HG02763 (cell line): ENCODE data around the gene KBTBD8.
A peak's percentile ranks its signal among the peaks of the same experiment; 100 is the strongest.

Experiments used
- ATAC-seq: cut with Tn5 transposase; IDR thresholded peaks from one replicate; pipeline ENCODE4 v1.9.1; 2021; ENCODE audit warnings: mild to moderate bottlenecking, moderate library complexity; ENCODE audit not compliant: unreplicated experiment

Gene KBTBD8

GRCh38 chr3:66996696-66997095 is 1.4 kb upstream of the KBTBD8 start:
- ATAC-seq, result no peak

DNA sequence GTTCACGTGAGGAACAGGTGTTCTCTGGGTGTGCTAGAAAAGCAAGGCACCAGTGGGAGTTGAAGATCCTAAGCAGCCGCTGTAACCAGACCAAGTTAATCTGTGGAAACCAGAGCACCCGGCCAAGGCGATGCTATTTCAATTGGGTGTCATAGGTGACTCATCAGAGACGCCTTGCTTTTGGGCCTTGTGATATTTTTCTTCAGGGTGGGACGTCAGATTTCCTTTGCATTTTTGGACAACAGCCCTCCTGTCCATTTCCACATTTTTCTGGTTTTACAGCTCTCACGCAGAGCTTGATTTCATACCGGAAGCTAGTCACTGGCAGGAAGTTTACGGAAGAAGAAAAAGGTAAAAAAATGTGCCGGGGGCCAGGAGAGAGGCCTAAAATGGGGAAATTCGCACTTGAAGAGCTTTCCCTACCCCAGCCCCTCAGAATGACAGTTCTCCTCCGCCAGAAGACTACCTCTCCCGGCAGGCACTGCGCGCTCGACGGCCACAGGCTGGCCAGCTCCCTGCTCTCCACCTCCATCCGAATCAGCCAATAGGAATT is 471 bp upstream of the KBTBD8 start:
- no peak for ATAC-seq

DNA sequence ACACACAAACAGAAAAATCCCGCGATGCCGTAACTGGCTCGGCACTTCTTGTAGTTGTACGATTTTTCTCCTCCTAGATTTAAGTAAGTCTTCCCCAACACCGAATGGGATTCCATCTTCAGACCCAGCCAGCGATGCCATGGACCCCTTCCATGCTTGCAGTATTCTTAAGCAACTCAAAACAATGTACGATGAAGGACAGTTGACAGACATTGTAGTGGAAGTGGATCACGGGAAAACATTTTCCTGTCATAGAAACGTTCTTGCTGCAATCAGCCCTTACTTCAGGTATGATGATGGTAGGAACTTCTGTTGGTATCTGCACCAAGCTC is 763 bp downstream of the KBTBD8 start:
- no peak for ATAC-seq

DNA sequence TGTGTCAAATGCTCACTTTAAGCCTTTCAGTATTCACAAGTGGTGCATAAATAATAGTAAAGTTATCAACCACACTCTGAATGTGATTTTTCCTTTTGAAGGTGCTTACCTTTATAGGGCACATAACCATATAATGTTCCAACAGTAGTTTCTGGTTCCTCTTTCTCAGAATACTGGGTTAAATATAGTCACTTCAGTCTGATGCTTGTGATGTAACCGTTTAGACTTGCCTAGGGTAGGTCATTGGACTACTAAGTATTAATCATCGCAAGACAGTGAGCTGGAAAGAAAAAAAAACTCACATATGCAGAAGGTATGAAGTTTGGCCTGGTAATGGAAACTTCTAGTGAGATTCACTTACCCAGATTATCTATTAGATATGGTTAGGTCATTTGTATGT is 1.9 kb downstream of the KBTBD8 start:
- peak; percentile 41 for ATAC-seq

GRCh38 chr3:67001086-67001861 is 3.2 kb downstream of the KBTBD8 start:
- ATAC-seq, result no peak

- no peak for ATAC-seq
Measured at GRCh38 chr3:67005974-67006373, 7.9 kb downstream of the KBTBD8 start.

- no peak for ATAC-seq
Measured at GRCh38 chr3:67006460-67006859, 8.4 kb downstream of the KBTBD8 start.

GRCh38 chr3:67008388-67008787 is 10.3 kb downstream of the KBTBD8 start:
- ATAC-seq, result no peak

GRCh38 chr3:67009716-67010115 is 11.6 kb downstream of the KBTBD8 start:
- no peak for ATAC-seq

DNA sequence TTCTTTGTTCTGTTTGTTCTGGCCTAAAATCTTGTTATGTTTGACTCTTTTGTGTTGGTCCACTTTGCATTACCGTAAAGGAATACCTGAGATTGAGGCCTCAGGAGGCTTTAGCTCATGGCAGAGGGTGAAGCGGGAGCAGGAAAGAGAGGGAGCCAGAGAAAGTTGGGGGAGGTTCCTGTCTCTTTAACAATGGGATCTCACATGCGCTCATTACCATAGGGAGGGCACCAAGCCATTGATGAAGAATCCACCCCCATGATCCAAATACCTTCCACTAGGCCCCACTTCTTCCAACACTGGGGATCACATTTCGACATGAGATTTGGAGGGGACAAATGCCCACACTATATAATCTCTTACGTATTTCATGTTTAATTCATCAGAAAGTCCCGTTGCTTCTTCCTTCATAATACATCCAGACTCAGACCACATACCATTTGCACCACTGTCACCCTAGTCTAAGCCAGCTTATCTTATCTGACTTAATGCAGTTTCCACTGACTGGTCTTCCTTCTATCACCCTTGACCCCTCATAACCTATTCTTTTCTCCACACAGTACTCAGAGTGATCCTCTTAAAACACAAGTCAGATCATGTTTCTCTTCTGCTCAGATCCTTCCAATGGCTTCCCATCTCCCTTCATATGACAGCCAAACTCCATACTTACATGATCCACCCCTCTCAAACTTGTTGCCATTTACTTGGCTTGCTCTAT is 13.5 kb downstream of the KBTBD8 start:
- ATAC-seq, result no peak

DNA sequence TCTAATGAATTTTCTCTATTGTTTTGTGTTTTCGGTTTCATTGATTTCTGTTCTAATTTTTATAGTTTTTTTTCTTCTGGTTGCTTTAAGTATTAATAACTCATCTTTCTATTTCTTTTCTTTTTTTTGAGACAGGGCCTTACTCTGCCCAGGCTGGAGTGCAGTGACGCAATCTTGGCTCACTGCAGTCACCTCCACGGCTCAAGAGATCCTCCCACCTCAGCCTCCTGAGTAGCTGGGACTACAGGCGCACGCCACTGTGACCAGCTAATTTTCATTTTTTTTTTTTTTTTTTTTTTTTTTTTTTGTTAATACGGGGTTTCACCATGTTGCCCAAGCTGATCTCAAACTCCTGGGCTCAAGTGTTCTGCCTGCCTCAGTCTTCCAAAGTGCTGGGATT is 14.5 kb downstream of the KBTBD8 start:
- ATAC-seq, result no peak

- no peak for ATAC-seq
Measured at GRCh38 chr3:67015702-67016484, 17.8 kb downstream of the KBTBD8 start.

DNA sequence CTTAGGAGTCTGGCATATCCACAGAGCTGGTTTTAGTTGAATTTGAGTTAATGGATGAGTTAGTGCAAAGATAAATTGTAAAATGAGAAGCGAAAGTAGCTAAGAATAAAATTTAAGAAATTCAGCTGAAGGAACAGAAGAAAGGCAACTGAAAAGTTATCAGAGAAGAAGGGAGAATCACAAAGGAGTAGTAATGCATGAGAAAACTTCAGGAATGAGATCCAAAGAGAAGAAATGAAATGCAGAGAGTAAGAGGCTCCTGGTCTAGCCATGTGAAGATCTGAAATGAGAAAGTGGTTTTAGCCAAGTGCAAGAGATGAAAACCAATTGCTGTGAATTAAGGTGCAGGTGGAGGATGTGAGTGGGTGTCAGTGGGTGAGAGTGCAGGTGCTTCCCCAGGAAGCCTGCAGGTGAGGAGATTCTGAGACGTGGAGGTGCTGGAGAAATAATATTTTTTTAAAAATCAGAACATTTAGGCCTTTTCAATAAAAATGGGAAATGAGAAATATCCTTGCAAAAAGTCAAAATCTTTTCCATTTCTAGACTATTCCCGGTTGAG is 18.5 kb downstream of the KBTBD8 start:
- ATAC-seq, result peak; percentile 52

DNA sequence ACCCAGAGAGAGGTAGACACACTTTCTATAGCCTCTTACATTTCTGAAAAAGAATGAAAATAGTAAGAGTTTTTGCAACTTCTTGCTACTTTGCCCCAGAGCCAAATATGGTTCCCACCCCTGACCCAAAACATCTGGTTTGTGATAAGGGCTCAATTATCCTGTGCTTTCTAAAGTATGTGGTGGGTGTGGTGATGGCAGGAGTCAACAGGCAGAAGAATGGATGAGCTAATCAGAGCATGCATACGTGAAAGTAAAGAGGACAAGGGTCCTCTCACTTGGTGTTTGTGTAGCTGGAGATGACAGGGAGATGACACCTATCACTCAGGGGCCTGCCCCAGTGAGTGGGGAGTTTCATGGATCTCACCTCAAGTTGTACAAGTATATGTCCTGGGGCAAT is 19.1 kb downstream of the KBTBD8 start:
- no peak for ATAC-seq

GRCh38 chr3:67018105-67018788 is 20.1 kb downstream of the KBTBD8 start:
- ATAC-seq, result no peak

GRCh38 chr3:67018789-67019526 is 20.9 kb downstream of the KBTBD8 start:
- ATAC-seq, result peak; percentile 50

- ATAC-seq, result no peak
Measured at GRCh38 chr3:67028001-67028784, 30.1 kb downstream of the KBTBD8 start.

DNA sequence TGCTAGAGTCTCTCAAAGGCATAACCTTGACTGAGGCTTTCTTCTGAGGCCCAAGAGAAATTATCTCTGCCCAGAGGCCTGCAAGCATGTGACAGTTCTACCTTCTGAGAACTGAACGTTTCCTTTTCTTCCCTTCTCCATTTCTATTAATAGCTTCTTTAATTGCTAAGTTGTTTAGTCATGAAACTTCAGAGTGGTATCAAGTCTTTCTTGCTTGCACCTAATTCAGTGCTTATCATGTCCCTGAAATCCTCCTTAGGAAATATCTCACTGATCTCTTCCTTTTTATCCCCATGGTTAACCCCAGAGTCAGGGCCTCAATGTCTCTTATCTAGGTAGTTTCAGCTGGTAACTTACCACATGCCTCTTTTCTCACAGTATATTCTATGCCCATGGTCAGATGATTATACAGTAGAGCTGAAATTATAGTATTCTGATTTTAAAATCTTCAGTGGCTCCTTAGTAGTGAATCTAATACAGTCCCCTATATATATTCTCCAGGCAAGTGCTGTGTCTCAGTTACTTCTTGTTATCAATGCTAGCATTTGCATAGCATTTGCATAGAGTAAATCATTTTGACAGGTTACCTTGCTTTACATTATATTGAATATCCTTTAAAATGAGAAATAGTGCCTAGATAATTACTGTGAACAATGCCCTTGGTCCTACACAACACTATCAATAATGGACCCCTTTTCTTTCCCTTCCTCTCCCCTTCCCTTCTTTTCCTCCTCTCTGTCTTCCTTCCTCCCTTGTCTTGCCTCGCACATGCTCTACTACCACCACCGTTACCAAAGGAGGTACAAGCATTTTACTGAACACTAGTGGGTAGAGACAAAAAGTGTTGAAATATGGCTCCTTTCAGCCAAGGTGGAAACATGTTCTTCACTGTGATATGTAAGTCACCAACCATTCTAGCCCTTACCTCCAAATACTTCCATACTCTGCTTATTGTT is 33.0 kb downstream of the KBTBD8 start:
- peak; percentile 71 for ATAC-seq
